HG03159 (cell line): Measurements from ENCODE around the gene CLCNKB.

ENCODE experiments used
- ATAC-seq: cut with Tn5 transposase; IDR thresholded peaks from one replicate; pipeline ENCODE4 v1.9.1; 2021; ENCODE audit warnings: mild to moderate bottlenecking, moderate library complexity; ENCODE audit not compliant: unreplicated experiment

CLCNKB gene

DNA sequence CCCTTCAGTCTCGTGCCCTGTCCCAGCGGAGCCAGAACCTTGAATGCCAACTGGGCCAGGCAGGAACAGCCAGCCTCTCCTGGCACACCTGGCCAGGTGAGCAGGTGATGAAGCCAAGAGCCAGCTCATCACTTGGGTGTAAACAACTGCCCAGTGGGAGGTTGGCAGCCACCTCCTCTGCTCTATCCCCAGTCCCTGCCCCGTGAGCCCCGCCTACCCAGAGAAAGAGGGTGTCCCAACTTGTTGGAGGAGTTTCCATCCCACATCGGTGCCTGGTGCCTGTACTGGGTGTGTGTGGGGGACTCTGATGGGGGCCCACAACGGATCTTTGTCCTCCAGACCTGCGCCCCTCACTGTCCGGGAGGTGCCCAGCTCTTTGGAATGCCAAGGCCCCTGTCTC, 47.7 kb downstream of the CLCNKB start:
- no peak for ATAC-seq

DNA sequence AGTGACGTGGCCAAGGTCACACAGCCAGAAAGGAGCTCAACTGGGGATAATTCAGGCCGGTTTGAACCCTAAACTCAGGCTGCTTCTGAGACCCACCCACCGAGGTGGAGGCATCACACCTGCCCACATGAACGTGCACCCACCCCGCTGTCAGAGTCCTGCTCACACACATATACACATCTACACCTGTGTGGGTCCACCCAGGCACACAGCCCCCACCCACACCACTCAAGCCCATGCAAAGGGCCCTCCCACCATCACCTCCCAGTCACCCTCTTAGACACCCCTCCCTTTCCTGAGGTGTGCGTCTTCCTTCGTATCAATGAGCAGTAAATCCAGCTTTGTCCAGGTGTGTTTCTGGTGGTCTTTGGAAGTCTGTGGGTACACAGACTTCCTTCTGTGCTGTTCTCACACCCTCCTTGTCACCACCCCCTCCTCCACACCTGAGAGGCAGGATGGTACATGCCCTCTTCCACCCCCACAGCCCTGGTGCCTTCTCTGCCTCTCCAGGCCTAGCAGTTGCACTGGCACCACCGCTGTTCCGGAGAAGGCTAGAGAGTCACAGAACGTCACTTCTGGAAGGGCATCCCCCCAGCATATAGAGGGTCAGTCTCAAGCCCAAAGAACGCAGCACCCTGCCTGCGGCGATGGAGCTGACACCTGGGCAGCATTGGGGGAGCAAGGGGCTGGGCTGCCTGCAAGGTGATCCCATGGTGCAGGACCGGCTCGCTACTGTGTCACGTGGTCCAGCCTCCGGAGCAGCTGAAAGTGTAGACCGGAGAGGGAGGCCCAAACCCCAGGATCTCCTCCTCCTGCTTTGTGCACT, 48.7 kb downstream of the CLCNKB start:
- no peak for ATAC-seq

DNA sequence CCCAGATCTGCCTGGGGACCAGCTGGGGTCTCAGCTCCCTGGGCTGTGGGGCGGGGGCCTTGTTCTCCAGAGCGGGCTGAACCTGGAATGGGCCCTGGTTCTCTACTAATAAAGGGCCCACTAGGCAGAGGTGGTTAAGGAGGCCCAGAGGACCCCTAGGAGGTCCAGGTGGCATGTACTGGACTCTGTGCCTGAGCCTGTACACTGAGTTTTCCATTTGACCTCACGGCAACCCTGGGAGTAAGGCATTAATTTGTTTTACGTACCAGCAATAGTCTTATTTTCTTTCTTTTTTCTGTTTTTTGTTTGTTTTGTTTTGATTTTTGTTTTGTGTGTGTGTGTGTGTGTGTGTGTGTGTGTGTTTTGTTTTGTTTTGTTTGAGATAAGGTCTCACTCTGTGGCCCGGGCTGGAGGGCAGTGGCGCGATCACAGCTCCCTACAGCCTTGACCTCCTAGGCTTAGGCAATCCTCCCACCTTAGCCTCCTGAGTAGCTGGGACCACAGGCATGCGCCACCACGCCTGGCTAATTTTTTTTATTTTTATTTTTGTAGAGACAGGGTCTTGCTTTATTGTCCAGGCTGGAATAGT, 49.4 kb downstream of the CLCNKB start:
- ATAC-seq, result no peak

DNA sequence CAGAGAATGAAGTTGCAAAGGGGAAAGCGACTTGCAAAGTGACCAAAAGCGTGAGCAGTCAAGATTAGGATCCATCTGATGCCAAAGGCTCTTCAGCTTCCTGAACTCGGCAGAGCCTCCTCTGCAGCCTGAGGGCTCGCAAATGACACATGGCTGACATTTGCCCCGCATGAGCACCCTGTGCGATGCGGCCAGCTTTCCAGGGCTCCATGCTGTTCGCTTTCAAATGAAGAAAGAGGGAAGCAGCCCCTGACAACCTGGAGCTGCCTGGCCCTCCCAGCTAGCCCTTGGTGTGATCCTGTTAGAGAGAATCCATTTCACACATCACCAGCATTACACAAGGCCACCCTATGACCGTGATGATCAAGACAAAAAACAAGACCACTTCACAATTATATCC, 50.0 kb downstream of the CLCNKB start:
- ATAC-seq, result no peak

DNA sequence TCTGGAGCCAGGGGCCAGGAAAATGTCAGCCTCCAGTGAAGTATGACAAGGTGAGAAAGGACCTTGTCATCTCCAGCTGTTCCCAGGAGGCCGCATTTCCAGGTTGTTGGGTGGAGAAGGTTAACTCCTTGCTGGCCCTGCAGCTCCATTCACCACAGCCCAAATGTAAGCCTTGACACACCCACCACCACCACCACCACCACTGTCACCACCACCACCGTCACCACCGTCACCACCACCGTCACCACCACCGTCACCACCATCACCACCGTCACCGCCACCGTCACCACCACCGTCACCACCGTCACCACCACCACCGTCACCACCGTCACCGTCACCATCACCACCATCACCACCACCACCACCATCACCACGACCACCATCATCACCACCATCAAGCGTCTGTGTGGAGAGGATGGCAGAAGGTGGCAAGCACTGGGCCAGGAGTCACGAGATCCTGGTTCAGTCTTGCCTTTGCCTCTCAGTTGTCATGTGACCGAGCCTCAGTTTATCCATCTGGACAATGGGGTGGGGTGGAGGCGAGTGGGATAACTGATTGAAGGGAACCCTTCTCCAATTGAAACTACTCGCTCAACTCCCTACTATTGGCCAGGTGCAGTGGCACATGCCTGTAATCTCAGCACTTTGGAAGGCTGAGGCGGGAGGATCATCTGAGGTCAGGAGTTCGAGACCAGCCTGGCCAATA, 51.0 kb downstream of the CLCNKB start:
- no peak for ATAC-seq

DNA sequence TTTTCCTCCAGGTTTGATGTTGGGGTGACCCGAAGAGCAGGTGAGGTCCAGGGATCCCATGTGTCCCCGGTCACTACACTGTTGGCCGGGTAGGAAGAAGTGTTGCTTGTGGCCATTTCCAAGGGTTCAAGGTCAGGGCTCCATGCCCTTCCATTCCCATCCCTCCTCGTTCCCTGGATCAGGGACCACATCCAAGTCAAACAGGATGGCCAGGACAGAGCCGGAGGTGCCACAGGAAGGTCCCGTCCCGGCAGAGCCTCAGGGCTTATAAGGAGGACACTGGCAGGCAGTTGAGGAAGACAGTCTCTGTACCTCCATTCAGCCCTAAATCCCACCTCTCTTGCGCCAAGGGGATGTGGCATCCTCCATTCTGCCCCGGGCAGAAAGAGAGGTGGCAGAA, 51.9 kb downstream of the CLCNKB start:
- no peak for ATAC-seq

DNA sequence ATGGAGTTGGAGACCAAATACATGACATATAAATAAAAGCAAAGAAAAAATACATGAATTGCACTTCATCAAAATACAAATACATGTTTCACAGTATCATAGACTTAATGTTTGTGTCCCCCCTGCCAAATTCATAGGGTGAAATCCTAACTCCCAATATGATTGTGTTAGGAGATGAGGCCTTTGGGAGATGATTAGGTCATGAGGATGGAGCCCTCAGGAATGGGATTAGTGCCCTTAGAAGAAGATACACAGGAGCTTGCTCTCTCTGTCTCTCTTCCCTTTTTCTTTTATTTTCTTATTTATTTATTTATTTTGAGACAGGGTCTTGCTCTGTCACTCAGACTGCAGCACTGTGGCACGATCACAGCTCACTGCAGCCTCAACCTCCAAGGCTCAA, 55.8 kb downstream of the CLCNKB start:
- ATAC-seq, result no peak

DNA sequence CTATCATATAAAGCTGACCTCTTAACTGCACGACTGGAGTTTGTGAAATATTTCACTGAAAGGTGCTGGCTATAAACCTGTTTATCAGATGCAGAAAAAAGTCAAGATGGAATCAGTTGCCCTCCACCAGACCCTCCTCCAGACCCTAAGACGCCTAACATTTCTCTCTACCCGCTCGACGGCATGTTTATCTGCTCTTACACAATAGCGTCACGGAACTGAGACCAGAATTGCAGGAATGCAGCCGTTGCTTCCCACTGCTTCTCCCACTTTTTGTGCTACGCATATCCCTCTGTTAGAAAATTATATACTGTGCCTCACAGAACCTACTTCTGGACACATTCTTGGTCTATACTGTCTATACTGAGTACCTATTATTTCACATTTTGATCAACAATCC, 58.0 kb downstream of the CLCNKB start:
- no peak for ATAC-seq
